ENCODE data around the gene IGIP.

The IGIP gene

DNA sequence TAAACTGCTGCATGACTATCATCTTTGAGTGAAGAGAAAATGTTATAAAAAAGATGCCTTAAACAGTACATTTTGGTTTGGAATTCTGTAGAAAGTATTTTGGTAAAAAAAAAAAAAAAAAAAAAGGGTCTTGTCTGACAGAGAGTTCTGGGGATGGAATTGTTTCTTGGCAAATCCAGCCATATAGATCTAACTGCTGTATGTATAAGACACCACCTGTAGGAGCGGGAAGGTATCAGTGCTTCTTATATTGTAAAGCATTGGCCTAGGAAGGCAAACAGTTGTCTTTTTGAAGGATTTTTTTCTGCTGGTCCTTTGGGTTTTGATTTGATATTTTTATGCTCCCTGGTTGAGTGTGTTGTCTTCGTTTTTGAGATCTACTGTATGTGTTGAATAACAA lies 9.0 kb upstream of the IGIP start:
- H3K56ac ChIP-seq (ENCODE audit: low read length), result no peak overlapping the region
- no peak overlapping the region for H4K8ac ChIP-seq (ENCODE audit: low read depth, low read length)
- no peaks in the 10 kb centered on the region for H3K79me1 ChIP-seq (ENCODE audit: low read length)
- DNase-seq, result peak; percentile 22
- no CpG with 5 or more reads among the region's 2 CpGs for WGBS (ENCODE audit: extremely low coverage, insufficient coverage, low lambda C conversion rate)
- no peak overlapping the region for H3K4me3 ChIP-seq (ENCODE audit: low read length)
- H3K4me2 ChIP-seq (ENCODE audit: low read length), result no peak overlapping the region
- no peaks in the 10 kb centered on the region for H3K36me3 ChIP-seq (ENCODE audit: control insufficient read depth, insufficient read depth, low read length)
- H3K4ac ChIP-seq (ENCODE audit: low read depth, low read length), result no peak overlapping the region
- H2BK15ac ChIP-seq (replicated peaks; ENCODE audit: low read depth), result no peak overlapping the region
- H4K5ac ChIP-seq (ENCODE audit: low read length), result no peak overlapping the region
- H3K23ac ChIP-seq (ENCODE audit: low read length), result no peak overlapping the region
- H2AK5ac ChIP-seq (ENCODE audit: low read length), result no peak overlapping the region
- H3K27me3 ChIP-seq (ENCODE audit: insufficient read depth, low read length, poor library complexity), result peaks cover 11% of the 10 kb centered on the region
- no peaks in the 10 kb centered on the region for H3K79me2 ChIP-seq (ENCODE audit: control insufficient read depth, insufficient read depth, low read length)
- no peak overlapping the region for H2BK5ac ChIP-seq (ENCODE audit: low read length)
- no peak overlapping the region for H2BK120ac ChIP-seq (ENCODE audit: low read depth, low read length)
- no peak overlapping the region for H3K18ac ChIP-seq (ENCODE audit: low read length)
- H3K9ac ChIP-seq (ENCODE audit: low read length), result no peak overlapping the region
- no peak overlapping the region for H3K27ac ChIP-seq (ENCODE audit: low read depth, low read length)
- no peaks in the 10 kb centered on the region for H3K4me1 ChIP-seq (ENCODE audit: control insufficient read depth, low read depth, low read length)

DNA sequence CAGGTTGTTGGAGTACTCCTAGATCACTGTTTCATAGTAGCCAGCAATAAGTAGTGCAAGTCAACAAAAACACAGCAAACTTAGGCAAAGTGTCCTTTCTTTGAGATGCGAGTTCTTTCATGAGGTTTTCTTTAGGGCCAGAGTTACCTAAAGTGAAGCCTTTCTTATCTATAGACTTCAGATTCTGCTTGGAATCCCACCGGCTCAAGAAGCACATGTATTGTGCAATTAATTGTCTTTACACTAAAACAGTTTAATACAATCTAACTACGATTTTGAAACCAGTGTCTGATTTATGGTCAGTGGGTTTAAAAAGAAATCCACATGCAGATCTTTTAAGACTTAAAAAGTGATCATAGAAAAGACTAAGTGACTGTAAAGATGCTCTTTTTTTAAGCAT lies 8.2 kb upstream of the IGIP start:
- Histone ChIP-seq H3K4me3 (ENCODE audit: low read length) (no peak overlapping the region), H2BK120ac (ENCODE audit: low read depth, low read length) (no peak overlapping the region), H4K5ac (ENCODE audit: low read length) (no peak overlapping the region), H3K27ac (ENCODE audit: low read depth, low read length) (no peak overlapping the region), H3K79me1 (ENCODE audit: low read length) (no peaks in the 10 kb centered on the region), H3K79me2 (ENCODE audit: control insufficient read depth, insufficient read depth, low read length) (no peaks in the 10 kb centered on the region), H3K56ac (ENCODE audit: low read length) (no peak overlapping the region), H3K27me3 (ENCODE audit: insufficient read depth, low read length, poor library complexity) (peaks cover 3% of the 10 kb centered on the region), H3K9ac (ENCODE audit: low read length) (no peak overlapping the region), H3K4me2 (ENCODE audit: low read length) (no peak overlapping the region), H4K8ac (ENCODE audit: low read depth, low read length) (no peak overlapping the region), H3K4ac (ENCODE audit: low read depth, low read length) (no peak overlapping the region), H3K4me1 (ENCODE audit: control insufficient read depth, low read depth, low read length) (no peaks in the 10 kb centered on the region), H2BK5ac (ENCODE audit: low read length) (no peak overlapping the region), H3K36me3 (ENCODE audit: control insufficient read depth, insufficient read depth, low read length) (no peaks in the 10 kb centered on the region), H3K23ac (ENCODE audit: low read length) (no peak overlapping the region), H2BK15ac (replicated peaks; ENCODE audit: low read depth) (no peak overlapping the region), H3K18ac (ENCODE audit: low read length) (no peak overlapping the region), H2AK5ac (ENCODE audit: low read length) (no peak overlapping the region)
- no CpG with 5 or more reads among the region's 3 CpGs for WGBS (ENCODE audit: extremely low coverage, insufficient coverage, low lambda C conversion rate)
- no peak for DNase-seq

- no peak overlapping the region for H3K4me3 ChIP-seq (ENCODE audit: low read length)
- H3K23ac ChIP-seq (ENCODE audit: low read length), result no peak overlapping the region
- H3K27me3 ChIP-seq (ENCODE audit: insufficient read depth, low read length, poor library complexity), result no peaks in the 10 kb centered on the region
- no peak overlapping the region for H3K56ac ChIP-seq (ENCODE audit: low read length)
- H3K79me2 ChIP-seq (ENCODE audit: control insufficient read depth, insufficient read depth, low read length), result no peaks in the 10 kb centered on the region
- H3K79me1 ChIP-seq (ENCODE audit: low read length), result no peaks in the 10 kb centered on the region
- H3K9ac ChIP-seq (ENCODE audit: low read length), result no peak overlapping the region
- H2BK15ac ChIP-seq (replicated peaks; ENCODE audit: low read depth), result no peak overlapping the region
- H3K4me1 ChIP-seq (ENCODE audit: control insufficient read depth, low read depth, low read length), result no peaks in the 10 kb centered on the region
- no peak for DNase-seq
- no peak overlapping the region for H4K5ac ChIP-seq (ENCODE audit: low read length)
- H3K4me2 ChIP-seq (ENCODE audit: low read length), result no peak overlapping the region
- H3K4ac ChIP-seq (ENCODE audit: low read depth, low read length), result no peak overlapping the region
- WGBS (ENCODE audit: extremely low coverage, insufficient coverage, low lambda C conversion rate), result no CpG with 5 or more reads among the region's 3 CpGs
- H3K36me3 ChIP-seq (ENCODE audit: control insufficient read depth, insufficient read depth, low read length), result no peaks in the 10 kb centered on the region
- no peak overlapping the region for H2AK5ac ChIP-seq (ENCODE audit: low read length)
- no peak overlapping the region for H2BK5ac ChIP-seq (ENCODE audit: low read length)
- no peak overlapping the region for H4K8ac ChIP-seq (ENCODE audit: low read depth, low read length)
- no peak overlapping the region for H3K18ac ChIP-seq (ENCODE audit: low read length)
- no peak overlapping the region for H3K27ac ChIP-seq (ENCODE audit: low read depth, low read length)
- H2BK120ac ChIP-seq (ENCODE audit: low read depth, low read length), result no peak overlapping the region
These were observed 7.3 kb upstream of the IGIP start for GRCh38 chr5:140118302-140118936.

DNA sequence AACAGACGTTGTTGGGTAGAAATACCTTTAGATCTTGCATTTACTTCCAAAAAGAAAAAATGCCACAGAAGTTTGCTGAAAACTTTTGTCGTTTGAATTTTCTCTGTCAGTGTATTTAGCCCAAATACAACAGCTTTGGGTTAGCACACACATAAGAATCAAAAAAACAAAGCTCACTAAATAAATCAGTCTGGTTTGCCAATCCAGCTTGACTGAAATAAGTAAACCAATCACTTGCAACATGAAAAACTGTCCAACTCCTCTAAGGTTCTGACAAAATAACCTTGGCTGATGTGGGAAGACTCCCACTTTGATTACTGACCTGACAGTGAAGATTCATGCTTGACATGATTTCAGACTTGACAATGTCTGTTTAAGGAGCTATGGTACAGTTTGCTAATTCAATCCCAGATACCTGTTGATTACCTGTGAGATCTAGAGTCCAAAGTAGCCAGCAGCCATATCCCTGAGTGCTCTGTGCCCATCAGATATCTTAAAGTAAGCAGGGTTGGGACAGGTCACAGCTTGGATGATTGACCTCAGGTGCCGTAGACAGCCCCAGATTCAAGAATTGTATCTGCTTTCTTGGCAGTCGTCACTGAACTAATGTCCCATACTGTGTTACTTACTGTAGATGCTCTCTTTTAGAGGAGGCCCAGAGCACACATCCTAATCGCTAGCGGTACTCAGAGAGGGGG lies 727 bp downstream of the IGIP start:
- Histone ChIP-seq H2BK5ac (ENCODE audit: low read length) (no peak overlapping the region), H3K4me2 (ENCODE audit: low read length) (no peak overlapping the region), H3K79me2 (ENCODE audit: control insufficient read depth, insufficient read depth, low read length) (no peaks in the 10 kb centered on the region), H4K8ac (ENCODE audit: low read depth, low read length) (no peak overlapping the region), H2AK5ac (ENCODE audit: low read length) (no peak overlapping the region), H3K27me3 (ENCODE audit: insufficient read depth, low read length, poor library complexity) (no peaks in the 10 kb centered on the region), H3K27ac (ENCODE audit: low read depth, low read length) (no peak overlapping the region), H3K9ac (ENCODE audit: low read length) (no peak overlapping the region), H3K23ac (ENCODE audit: low read length) (no peak overlapping the region), H4K5ac (ENCODE audit: low read length) (no peak overlapping the region), H3K79me1 (ENCODE audit: low read length) (no peaks in the 10 kb centered on the region), H2BK15ac (replicated peaks; ENCODE audit: low read depth) (no peak overlapping the region), H3K18ac (ENCODE audit: low read length) (no peak overlapping the region), H3K4me3 (ENCODE audit: low read length) (no peak overlapping the region), H2BK120ac (ENCODE audit: low read depth, low read length) (no peak overlapping the region), H3K4ac (ENCODE audit: low read depth, low read length) (no peak overlapping the region), H3K4me1 (ENCODE audit: control insufficient read depth, low read depth, low read length) (peaks cover 3% of the 10 kb centered on the region), H3K36me3 (ENCODE audit: control insufficient read depth, insufficient read depth, low read length) (no peaks in the 10 kb centered on the region), H3K56ac (ENCODE audit: low read length) (no peak overlapping the region)
- no CpG with 5 or more reads among the region's 6 CpGs for WGBS (ENCODE audit: extremely low coverage, insufficient coverage, low lambda C conversion rate)
- no peak for DNase-seq

GRCh38 chr5:140128376-140128775 lies 2.6 kb downstream of the IGIP start:
- Histone ChIP-seq H4K8ac (ENCODE audit: low read depth, low read length) (no peak overlapping the region), H3K36me3 (ENCODE audit: control insufficient read depth, insufficient read depth, low read length) (no peaks in the 10 kb centered on the region), H2BK5ac (ENCODE audit: low read length) (no peak overlapping the region), H3K79me1 (ENCODE audit: low read length) (no peaks in the 10 kb centered on the region), H2BK120ac (ENCODE audit: low read depth, low read length) (no peak overlapping the region), H3K23ac (ENCODE audit: low read length) (no peak overlapping the region), H2AK5ac (ENCODE audit: low read length) (no peak overlapping the region), H3K9ac (ENCODE audit: low read length) (no peak overlapping the region), H3K4me1 (ENCODE audit: control insufficient read depth, low read depth, low read length) (peaks cover 6% of the 10 kb centered on the region), H3K79me2 (ENCODE audit: control insufficient read depth, insufficient read depth, low read length) (no peaks in the 10 kb centered on the region), H3K27me3 (ENCODE audit: insufficient read depth, low read length, poor library complexity) (no peaks in the 10 kb centered on the region), H3K27ac (ENCODE audit: low read depth, low read length) (no peak overlapping the region), H4K5ac (ENCODE audit: low read length) (no peak overlapping the region), H3K18ac (ENCODE audit: low read length) (no peak overlapping the region), H3K56ac (ENCODE audit: low read length) (no peak overlapping the region), H3K4ac (ENCODE audit: low read depth, low read length) (no peak overlapping the region), H2BK15ac (replicated peaks; ENCODE audit: low read depth) (no peak overlapping the region), H3K4me2 (ENCODE audit: low read length) (no peak overlapping the region), H3K4me3 (ENCODE audit: low read length) (no peak overlapping the region)
- no CpG with 5 or more reads among the region's 5 CpGs for WGBS (ENCODE audit: extremely low coverage, insufficient coverage, low lambda C conversion rate)
- DNase-seq, result no peak
